WTC11 (cell line): Measurements from ENCODE around the gene PBX3. TPM values are rescaled to one million over a fixed set of nuclear protein-coding genes. Genes with fewer than 3 reads are reported as not detected.

Source experiments
- ATAC-seq: fragments of 200-7000 bp; cut with Tn5 transposase; 2 replicates; pipeline ENCODE4 v1.10.0; 2021; ENCODE audit warnings: mild to moderate bottlenecking, moderate library complexity
- CTCF ChIA-PET: fragments of 300-600 bp; sonication (Branson Sonifier 250); formaldehyde crosslinking; loops from one replicate; lab custom pipeline; 2021; ENCODE audit warnings: antibody characterized with exemption; lab: Charles Lee
- POLR2A ChIA-PET: fragments of 350-600 bp; sonication (Branson Sonifier 250); formaldehyde crosslinking; loops from one replicate; lab custom pipeline; 2021; ENCODE audit warnings: antibody characterized with exemption; lab: Charles Lee
- DNase-seq: peaks from one replicate; pipeline ENCODE4 v3.0.0; 2021; ENCODE audit warnings: low spot score
- H3K27ac Mint-ChIP-seq: 2 replicates; pipeline ENCODE4 v1.8.0; 2021; ENCODE audit warnings: mixed read lengths
- H3K27me3 Mint-ChIP-seq: 2 replicates; pipeline ENCODE4 v1.8.0; 2021; ENCODE audit warnings: low read depth, mild to moderate bottlenecking, moderate library complexity, mixed read lengths
- H3K36me3 Mint-ChIP-seq: 2 replicates; pipeline ENCODE4 v1.8.0; 2021; ENCODE audit warnings: mixed read lengths
- H3K4me1 Mint-ChIP-seq: 2 replicates; pipeline ENCODE4 v1.8.0; 2022; ENCODE audit warnings: mixed read lengths
- H3K4me3 Mint-ChIP-seq: 2 replicates; pipeline ENCODE4 v1.8.0; 2021; ENCODE audit warnings: mild to moderate bottlenecking, moderate library complexity, mixed read lengths
- H3K9me3 Mint-ChIP-seq: 2 replicates; pipeline ENCODE4 v1.8.0; 2021; ENCODE audit warnings: mixed read lengths
- CBFB ChIP-seq: sonication (generic); formaldehyde crosslinking; IDR thresholded peaks from 2 replicates; pipeline ENCODE4 v1.8.1; 2022; ENCODE audit warnings: mild to moderate bottlenecking, low read depth, missing genetic modification reagents
- ESRRA ChIP-seq: sonication (generic); formaldehyde crosslinking; IDR thresholded peaks from 2 replicates; pipeline ENCODE4 v1.8.1; 2022; ENCODE audit warnings: mild to moderate bottlenecking, missing genetic modification reagents, borderline replicate concordance
- GABPB1 ChIP-seq: sonication (generic); formaldehyde crosslinking; IDR thresholded peaks from 2 replicates; pipeline ENCODE4 v1.8.1; 2023; ENCODE audit warnings: mild to moderate bottlenecking, missing genetic modification reagents
- GRHL2 ChIP-seq: fragments of 250-450 bp; sonication (Bioruptor Pico); IDR thresholded peaks from 2 replicates; pipeline ENCODE4 v1.8.0; 2022; ENCODE audit warnings: mild to moderate bottlenecking, moderate library complexity; ENCODE audit not compliant: insufficient replicate concordance, severe bottlenecking
- IRF2 ChIP-seq: sonication (generic); formaldehyde crosslinking; IDR thresholded peaks from 2 replicates; pipeline ENCODE4 v1.8.0; 2022; ENCODE audit warnings: low read depth, missing genetic modification reagents, borderline replicate concordance
- JAZF1 ChIP-seq: fragments of 250-450 bp; sonication (Bioruptor Pico); IDR thresholded peaks from 2 replicates; pipeline ENCODE4 v1.9.0; 2021; ENCODE audit warnings: moderate library complexity, mild to moderate bottlenecking, inconsistent platforms
- MYBL2 ChIP-seq: sonication (generic); formaldehyde crosslinking; IDR thresholded peaks from 2 replicates; pipeline ENCODE4 v1.8.1; 2023; ENCODE audit warnings: mild to moderate bottlenecking, moderate library complexity, missing genetic modification reagents
- NFATC4 ChIP-seq: fragments of 250-450 bp; sonication (Bioruptor Pico); IDR thresholded peaks from 2 replicates; pipeline ENCODE4 v1.9.0; 2021; ENCODE audit warnings: mild to moderate bottlenecking
- RELA ChIP-seq: sonication (generic); formaldehyde crosslinking; IDR thresholded peaks from 2 replicates; pipeline ENCODE4 v1.8.1; 2022; ENCODE audit warnings: missing genetic modification reagents, mild to moderate bottlenecking, borderline replicate concordance
- SMAD4 ChIP-seq: sonication (generic); formaldehyde crosslinking; IDR thresholded peaks from 2 replicates; pipeline ENCODE4 v1.8.0; 2022; ENCODE audit warnings: mild to moderate bottlenecking, missing genetic modification reagents
- SP1 ChIP-seq: sonication (generic); formaldehyde crosslinking; conservative IDR thresholded peaks from 2 replicates; pipeline ENCODE4 v1.8.1; 2022; ENCODE audit warnings: missing genetic modification reagents
- TEAD4 ChIP-seq: sonication (generic); formaldehyde crosslinking; IDR thresholded peaks from 2 replicates; pipeline ENCODE4 v1.8.0; 2022; ENCODE audit warnings: mild to moderate bottlenecking, missing genetic modification reagents
- ZBTB43 ChIP-seq: sonication (generic); formaldehyde crosslinking; IDR thresholded peaks from 2 replicates; pipeline ENCODE4 v1.8.1; 2023; ENCODE audit warnings: mild to moderate bottlenecking, missing genetic modification reagents
- ZMAT4 ChIP-seq: fragments of 250-450 bp; sonication (Bioruptor Pico); IDR thresholded peaks from 2 replicates; pipeline ENCODE4 v1.9.0; 2021; ENCODE audit warnings: mild to moderate bottlenecking
- ZNF232 ChIP-seq: sonication (generic); formaldehyde crosslinking; IDR thresholded peaks from 2 replicates; pipeline ENCODE4 v1.8.0; 2022; ENCODE audit warnings: mild to moderate bottlenecking, missing genetic modification reagents
- ZNF416 ChIP-seq: fragments of 250-450 bp; sonication (Bioruptor Pico); IDR thresholded peaks from 2 replicates; pipeline ENCODE4 v1.9.0; 2021; ENCODE audit warnings: mild to moderate bottlenecking, inconsistent platforms
- ZNF512 ChIP-seq: sonication (generic); formaldehyde crosslinking; IDR thresholded peaks from 2 replicates; pipeline ENCODE4 v1.8.1; 2022; ENCODE audit warnings: missing genetic modification reagents, borderline replicate concordance
- ZNF532 ChIP-seq: fragments of 250-450 bp; sonication (Bioruptor Pico); IDR thresholded peaks from 2 replicates; pipeline ENCODE4 v1.9.0; 2021; ENCODE audit warnings: mild to moderate bottlenecking, borderline replicate concordance
- ZNF671 ChIP-seq: fragments of 250-450 bp; sonication (Bioruptor Pico); IDR thresholded peaks from 2 replicates; pipeline ENCODE4 v1.8.0; 2021; ENCODE audit warnings: mild to moderate bottlenecking
- total RNA-seq: library from RNA; stranded (reverse); gene quantifications from 3 replicates; pipeline ENCODE4 v1.2.3, GENCODE V29; 2021
- TF ChIP-seq, protein P1 (sequence below): fragments of 250-450 bp; sonication (Bioruptor Pico); IDR thresholded peaks from 2 replicates; pipeline ENCODE4 v2.1.2; 2022; ENCODE audit warnings: mild to moderate bottlenecking, moderate library complexity
- TF ChIP-seq, protein P2 (sequence below): sonication (generic); formaldehyde crosslinking; IDR thresholded peaks from 2 replicates; pipeline ENCODE4 v1.8.1; 2023; ENCODE audit warnings: mild to moderate bottlenecking, missing genetic modification reagents, moderate library complexity
- TF ChIP-seq, protein P3 (sequence below): fragments of 250-450 bp; sonication (Bioruptor Pico); IDR thresholded peaks from 2 replicates; pipeline ENCODE4 v1.9.0; 2021; ENCODE audit warnings: mild to moderate bottlenecking

The PBX3 gene
- total RNA-seq, 1 experiment from 2014 or later: 48.5 TPM

- no peak for TF ChIP-seq ZBTB43 (CRISPR knock-in tag)
- no peak for TF ChIP-seq NFATC4
- no peak for TF ChIP-seq JAZF1 (CRISPR knock-in tag)
- TF ChIP-seq MYBL2: no peak
- TF ChIP-seq ESRRA (CRISPR knock-in tag): no peak
- TF ChIP-seq, protein P1, sequence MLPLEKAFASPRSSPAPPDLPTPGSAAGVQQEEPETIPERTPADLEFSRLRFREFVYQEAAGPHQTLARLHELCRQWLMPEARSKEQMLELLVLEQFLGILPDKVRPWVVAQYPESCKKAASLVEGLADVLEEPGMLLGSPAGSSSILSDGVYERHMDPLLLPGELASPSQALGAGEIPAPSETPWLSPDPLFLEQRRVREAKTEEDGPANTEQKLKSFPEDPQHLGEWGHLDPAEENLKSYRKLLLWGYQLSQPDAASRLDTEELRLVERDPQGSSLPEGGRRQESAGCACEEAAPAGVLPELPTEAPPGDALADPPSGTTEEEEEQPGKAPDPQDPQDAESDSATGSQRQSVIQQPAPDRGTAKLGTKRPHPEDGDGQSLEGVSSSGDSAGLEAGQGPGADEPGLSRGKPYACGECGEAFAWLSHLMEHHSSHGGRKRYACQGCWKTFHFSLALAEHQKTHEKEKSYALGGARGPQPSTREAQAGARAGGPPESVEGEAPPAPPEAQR (CRISPR knock-in tag): no peak
- TF ChIP-seq, protein P2, sequence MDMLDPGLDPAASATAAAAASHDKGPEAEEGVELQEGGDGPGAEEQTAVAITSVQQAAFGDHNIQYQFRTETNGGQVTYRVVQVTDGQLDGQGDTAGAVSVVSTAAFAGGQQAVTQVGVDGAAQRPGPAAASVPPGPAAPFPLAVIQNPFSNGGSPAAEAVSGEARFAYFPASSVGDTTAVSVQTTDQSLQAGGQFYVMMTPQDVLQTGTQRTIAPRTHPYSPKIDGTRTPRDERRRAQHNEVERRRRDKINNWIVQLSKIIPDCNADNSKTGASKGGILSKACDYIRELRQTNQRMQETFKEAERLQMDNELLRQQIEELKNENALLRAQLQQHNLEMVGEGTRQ (CRISPR knock-in tag): no peak
- no peak for TF ChIP-seq IRF2 (CRISPR knock-in tag)
Observed at GRCh38 chr9:125811002-125811401, 63.8 kb downstream of the PBX3 start (continued).

GRCh38 chr9:125812403-125812802 lies 65.2 kb downstream of the PBX3 start:
- H3K27ac Mint-ChIP-seq: no peak overlapping the region
- CTCF ChIA-PET: no interaction called here
- H3K4me1 Mint-ChIP-seq: peaks cover 19% of the 10 kb centered on the region
- no peaks in the 10 kb centered on the region for H3K27me3 Mint-ChIP-seq
- H3K36me3 Mint-ChIP-seq: peaks cover 3% of the 10 kb centered on the region; the same call in 1 of the 2 replicates
- H3K4me3 Mint-ChIP-seq: no peak overlapping the region
- POLR2A ChIA-PET: no interaction called here
- TF ChIP-seq GABPB1: no peak
- TF ChIP-seq ZNF232 (CRISPR knock-in tag): no peak
- TF ChIP-seq, protein P3, sequence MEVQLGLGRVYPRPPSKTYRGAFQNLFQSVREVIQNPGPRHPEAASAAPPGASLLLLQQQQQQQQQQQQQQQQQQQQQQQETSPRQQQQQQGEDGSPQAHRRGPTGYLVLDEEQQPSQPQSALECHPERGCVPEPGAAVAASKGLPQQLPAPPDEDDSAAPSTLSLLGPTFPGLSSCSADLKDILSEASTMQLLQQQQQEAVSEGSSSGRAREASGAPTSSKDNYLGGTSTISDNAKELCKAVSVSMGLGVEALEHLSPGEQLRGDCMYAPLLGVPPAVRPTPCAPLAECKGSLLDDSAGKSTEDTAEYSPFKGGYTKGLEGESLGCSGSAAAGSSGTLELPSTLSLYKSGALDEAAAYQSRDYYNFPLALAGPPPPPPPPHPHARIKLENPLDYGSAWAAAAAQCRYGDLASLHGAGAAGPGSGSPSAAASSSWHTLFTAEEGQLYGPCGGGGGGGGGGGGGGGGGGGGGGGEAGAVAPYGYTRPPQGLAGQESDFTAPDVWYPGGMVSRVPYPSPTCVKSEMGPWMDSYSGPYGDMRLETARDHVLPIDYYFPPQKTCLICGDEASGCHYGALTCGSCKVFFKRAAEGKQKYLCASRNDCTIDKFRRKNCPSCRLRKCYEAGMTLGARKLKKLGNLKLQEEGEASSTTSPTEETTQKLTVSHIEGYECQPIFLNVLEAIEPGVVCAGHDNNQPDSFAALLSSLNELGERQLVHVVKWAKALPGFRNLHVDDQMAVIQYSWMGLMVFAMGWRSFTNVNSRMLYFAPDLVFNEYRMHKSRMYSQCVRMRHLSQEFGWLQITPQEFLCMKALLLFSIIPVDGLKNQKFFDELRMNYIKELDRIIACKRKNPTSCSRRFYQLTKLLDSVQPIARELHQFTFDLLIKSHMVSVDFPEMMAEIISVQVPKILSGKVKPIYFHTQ (CRISPR knock-in tag): no peak
- no peak for TF ChIP-seq ZNF671 (CRISPR knock-in tag)
- TF ChIP-seq, protein P2 (CRISPR knock-in tag): no peak
- no peak for TF ChIP-seq GRHL2
- no peak for TF ChIP-seq RELA (CRISPR knock-in tag)
- TF ChIP-seq TEAD4: no peak
- TF ChIP-seq ZNF416 (CRISPR knock-in tag): no peak
- TF ChIP-seq ZNF512 (CRISPR knock-in tag): no peak
- TF ChIP-seq IRF2 (CRISPR knock-in tag): no peak
- TF ChIP-seq CBFB (CRISPR knock-in tag): no peak
- no peak for TF ChIP-seq SP1 (CRISPR knock-in tag)
- TF ChIP-seq ZMAT4: no peak
- TF ChIP-seq ZNF532 (CRISPR knock-in tag): no peak
- TF ChIP-seq SMAD4 (CRISPR knock-in tag): no peak
- ATAC-seq (no peak), DNase-seq (no peak)
- no peaks in the 10 kb centered on the region for H3K9me3 Mint-ChIP-seq
